ENCODE data around the gene KIRREL3.
"Not testable (repeated sequence)": the region's sequence is repeated elsewhere in the genome, so short reads cannot be mapped to it uniquely, and the experiment has no call there.

DNA sequence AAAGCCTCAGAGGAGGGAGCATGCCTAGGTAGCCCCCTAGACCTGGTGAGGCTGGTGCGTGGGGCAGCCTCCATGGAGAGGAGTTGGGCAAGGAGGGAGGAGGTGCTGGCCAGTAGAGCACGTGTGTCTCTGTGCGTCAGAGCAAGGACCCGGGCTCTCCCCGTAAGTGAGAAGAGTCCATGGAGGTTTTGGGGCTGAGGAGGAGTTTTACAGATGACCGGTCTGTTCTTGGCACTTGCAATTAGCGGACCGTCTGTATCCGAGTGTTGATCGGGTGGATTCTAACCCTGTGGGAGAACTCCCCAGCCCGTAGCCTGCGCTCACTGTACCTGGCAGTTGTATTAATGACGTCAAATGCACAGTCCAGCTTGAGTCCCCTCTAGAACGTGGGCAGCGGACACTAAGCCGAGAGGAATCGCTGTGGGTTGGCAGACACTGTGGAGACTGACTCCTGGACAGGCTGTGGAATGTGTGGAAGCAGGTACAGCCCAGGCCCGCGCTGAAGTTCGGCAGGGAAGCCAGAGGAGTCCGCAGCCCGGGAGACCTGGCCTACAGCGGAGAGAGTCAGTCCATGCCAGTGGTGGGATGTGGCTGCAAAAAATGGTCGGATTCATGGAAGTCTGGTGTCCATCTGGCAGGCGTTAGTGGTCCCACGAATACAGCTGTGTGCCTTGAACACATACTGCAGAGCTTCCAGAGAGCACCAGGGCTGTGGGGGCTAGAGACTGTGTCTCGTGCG, 625.8 kb downstream of the KIRREL3 start:
- TF ChIP-seq POLR2A (IDR thresholded peaks at IDR 0.05), result not testable (repeated sequence)
- TF ChIP-seq, protein P1, sequence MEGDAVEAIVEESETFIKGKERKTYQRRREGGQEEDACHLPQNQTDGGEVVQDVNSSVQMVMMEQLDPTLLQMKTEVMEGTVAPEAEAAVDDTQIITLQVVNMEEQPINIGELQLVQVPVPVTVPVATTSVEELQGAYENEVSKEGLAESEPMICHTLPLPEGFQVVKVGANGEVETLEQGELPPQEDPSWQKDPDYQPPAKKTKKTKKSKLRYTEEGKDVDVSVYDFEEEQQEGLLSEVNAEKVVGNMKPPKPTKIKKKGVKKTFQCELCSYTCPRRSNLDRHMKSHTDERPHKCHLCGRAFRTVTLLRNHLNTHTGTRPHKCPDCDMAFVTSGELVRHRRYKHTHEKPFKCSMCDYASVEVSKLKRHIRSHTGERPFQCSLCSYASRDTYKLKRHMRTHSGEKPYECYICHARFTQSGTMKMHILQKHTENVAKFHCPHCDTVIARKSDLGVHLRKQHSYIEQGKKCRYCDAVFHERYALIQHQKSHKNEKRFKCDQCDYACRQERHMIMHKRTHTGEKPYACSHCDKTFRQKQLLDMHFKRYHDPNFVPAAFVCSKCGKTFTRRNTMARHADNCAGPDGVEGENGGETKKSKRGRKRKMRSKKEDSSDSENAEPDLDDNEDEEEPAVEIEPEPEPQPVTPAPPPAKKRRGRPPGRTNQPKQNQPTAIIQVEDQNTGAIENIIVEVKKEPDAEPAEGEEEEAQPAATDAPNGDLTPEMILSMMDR (IDR thresholded peaks at IDR 0.05), result not testable (repeated sequence)

All from esophagus squamous epithelium (tissue), 4 donors.